Measurements from ENCODE around the gene NFATC2.

Gene NFATC2

DNA sequence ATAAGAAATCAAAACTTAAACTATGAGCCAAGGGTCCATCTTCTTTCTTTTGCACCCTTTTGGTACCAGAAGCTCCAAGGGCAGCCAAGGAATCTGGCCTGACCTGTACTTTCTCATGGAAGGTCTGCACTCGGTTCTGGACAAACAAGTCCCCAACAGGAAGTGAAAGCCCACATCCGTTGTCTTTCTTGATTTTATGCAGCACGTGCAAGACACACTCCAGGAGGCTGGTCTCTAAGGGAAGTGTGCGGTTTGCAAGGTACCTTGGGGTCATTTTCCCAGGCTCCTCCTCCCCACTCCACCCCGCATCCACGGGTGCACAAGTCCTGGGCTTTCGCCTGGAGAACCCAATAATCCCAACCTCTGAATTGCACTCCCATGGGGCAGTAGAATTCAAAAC is 101.9 kb downstream of the NFATC2 start:
- TF ChIP-seq, protein P1, sequence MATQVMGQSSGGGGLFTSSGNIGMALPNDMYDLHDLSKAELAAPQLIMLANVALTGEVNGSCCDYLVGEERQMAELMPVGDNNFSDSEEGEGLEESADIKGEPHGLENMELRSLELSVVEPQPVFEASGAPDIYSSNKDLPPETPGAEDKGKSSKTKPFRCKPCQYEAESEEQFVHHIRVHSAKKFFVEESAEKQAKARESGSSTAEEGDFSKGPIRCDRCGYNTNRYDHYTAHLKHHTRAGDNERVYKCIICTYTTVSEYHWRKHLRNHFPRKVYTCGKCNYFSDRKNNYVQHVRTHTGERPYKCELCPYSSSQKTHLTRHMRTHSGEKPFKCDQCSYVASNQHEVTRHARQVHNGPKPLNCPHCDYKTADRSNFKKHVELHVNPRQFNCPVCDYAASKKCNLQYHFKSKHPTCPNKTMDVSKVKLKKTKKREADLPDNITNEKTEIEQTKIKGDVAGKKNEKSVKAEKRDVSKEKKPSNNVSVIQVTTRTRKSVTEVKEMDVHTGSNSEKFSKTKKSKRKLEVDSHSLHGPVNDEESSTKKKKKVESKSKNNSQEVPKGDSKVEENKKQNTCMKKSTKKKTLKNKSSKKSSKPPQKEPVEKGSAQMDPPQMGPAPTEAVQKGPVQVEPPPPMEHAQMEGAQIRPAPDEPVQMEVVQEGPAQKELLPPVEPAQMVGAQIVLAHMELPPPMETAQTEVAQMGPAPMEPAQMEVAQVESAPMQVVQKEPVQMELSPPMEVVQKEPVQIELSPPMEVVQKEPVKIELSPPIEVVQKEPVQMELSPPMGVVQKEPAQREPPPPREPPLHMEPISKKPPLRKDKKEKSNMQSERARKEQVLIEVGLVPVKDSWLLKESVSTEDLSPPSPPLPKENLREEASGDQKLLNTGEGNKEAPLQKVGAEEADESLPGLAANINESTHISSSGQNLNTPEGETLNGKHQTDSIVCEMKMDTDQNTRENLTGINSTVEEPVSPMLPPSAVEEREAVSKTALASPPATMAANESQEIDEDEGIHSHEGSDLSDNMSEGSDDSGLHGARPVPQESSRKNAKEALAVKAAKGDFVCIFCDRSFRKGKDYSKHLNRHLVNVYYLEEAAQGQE (IDR thresholded peaks at IDR 0.05; ENCODE audit: insufficient read depth in 1 of 2, low read depth in 2 of 2, low read length in 2 of 2) = no peak
- no peak for TF ChIP-seq TAF1 (IDR thresholded peaks at IDR 0.05; ENCODE audit: borderline replicate concordance, insufficient read depth, low read length)
- TF ChIP-seq FOXP2 (optimal IDR thresholded peaks at IDR 0.05; ENCODE audit: borderline replicate concordance, extremely low read depth, extremely low read length, insufficient read depth) = no peak
- no peak for TF ChIP-seq POLR2AphosphoS5 (IDR thresholded peaks at IDR 0.05; ENCODE audit: low read depth, low read length)
- TF ChIP-seq SIN3A (IDR thresholded peaks at IDR 0.05; ENCODE audit: borderline replicate concordance, insufficient read depth, low read length) = no peak

- TF ChIP-seq, protein P1 (IDR thresholded peaks at IDR 0.05; ENCODE audit: insufficient read depth in 1 of 2, low read depth in 2 of 2, low read length in 2 of 2) = no peak
- TF ChIP-seq SIN3A (IDR thresholded peaks at IDR 0.05; ENCODE audit: borderline replicate concordance, insufficient read depth, low read length) (no peak), FOXP2 (optimal IDR thresholded peaks at IDR 0.05; ENCODE audit: borderline replicate concordance, extremely low read depth, extremely low read length, insufficient read depth) (no peak), POLR2AphosphoS5 (IDR thresholded peaks at IDR 0.05; ENCODE audit: low read depth, low read length) (no peak), TAF1 (IDR thresholded peaks at IDR 0.05; ENCODE audit: borderline replicate concordance, insufficient read depth, low read length) (no peak)
Measured at GRCh38 chr20:51439160-51439689, 103.3 kb downstream of the NFATC2 start.

DNA sequence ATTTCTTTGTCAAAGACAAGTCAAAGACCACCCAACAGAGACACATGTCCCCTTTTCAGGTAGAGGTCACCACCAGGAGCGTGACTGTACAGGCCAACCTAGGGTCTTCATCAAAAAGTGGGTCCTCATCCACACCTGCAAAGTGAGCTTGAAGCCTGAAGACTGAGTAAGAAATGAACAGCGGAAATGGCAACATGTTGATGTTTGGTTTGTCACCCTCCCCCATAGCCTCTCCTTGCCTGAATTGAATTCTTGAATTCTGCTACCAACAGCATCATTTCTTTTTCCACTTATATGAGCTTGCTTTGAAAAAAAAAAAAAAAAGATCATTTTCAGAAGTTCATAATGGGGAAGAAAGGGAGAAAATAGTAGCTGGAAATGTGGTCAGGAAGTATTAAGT is 104.4 kb downstream of the NFATC2 start:
- TF ChIP-seq TAF1 (IDR thresholded peaks at IDR 0.05; ENCODE audit: borderline replicate concordance, insufficient read depth, low read length) (no peak), SIN3A (IDR thresholded peaks at IDR 0.05; ENCODE audit: borderline replicate concordance, insufficient read depth, low read length) (no peak), FOXP2 (optimal IDR thresholded peaks at IDR 0.05; ENCODE audit: borderline replicate concordance, extremely low read depth, extremely low read length, insufficient read depth) (no peak), POLR2AphosphoS5 (IDR thresholded peaks at IDR 0.05; ENCODE audit: low read depth, low read length) (no peak)
- TF ChIP-seq, protein P1 (IDR thresholded peaks at IDR 0.05; ENCODE audit: insufficient read depth in 1 of 2, low read depth in 2 of 2, low read length in 2 of 2) = no peak

DNA sequence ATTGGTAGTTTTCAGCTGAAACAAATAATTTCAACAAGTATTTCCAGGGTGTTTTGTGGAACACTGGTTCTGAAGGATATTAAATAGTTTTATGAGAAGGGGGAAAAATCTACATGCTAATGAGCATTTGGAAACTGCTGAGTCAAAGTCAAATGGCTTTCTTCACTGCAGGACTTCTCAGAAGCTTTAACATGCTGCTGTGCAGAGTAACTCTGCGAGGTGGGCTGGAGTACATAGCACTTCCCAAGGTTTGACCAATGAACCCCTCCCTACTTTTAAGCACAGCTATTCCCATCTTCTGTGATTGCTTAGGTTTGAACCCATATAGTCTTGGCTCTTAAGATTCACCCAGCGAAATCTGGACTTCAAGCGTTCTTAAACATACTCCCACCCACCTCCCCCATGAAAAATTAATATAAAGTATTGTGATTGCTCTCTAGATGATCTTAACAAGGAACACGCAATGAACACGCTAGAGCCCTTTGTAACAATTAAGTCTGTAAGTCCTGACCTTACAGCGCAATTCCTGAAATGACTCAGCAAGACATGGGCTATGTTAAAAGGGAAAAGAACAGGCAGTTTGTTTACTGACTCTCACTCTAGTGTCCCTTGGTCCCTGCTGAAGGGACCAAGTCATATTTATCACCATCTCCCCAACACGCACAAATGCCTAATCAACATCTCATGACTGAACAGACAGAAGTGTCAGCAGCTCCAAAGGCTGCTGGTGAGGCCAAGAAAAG is 105.2 kb downstream of the NFATC2 start:
- TF ChIP-seq TAF1 (IDR thresholded peaks at IDR 0.05; ENCODE audit: borderline replicate concordance, insufficient read depth, low read length) (no peak), SIN3A (IDR thresholded peaks at IDR 0.05; ENCODE audit: borderline replicate concordance, insufficient read depth, low read length) (no peak), POLR2AphosphoS5 (IDR thresholded peaks at IDR 0.05; ENCODE audit: low read depth, low read length) (no peak), FOXP2 (optimal IDR thresholded peaks at IDR 0.05; ENCODE audit: borderline replicate concordance, extremely low read depth, extremely low read length, insufficient read depth) (no peak)
- TF ChIP-seq, protein P1 (IDR thresholded peaks at IDR 0.05; ENCODE audit: insufficient read depth in 1 of 2, low read depth in 2 of 2, low read length in 2 of 2) = no peak

All from PFSK-1 (cell line).